ENCODE data around the gene SLC51B. TPM values are rescaled to one million over a fixed set of nuclear protein-coding genes. Genes with fewer than 3 reads are reported as not detected.
"Not testable (repeated sequence)": the region's sequence is repeated elsewhere in the genome, so short reads cannot be mapped to it uniquely, and the experiment has no call there.

The SLC51B gene
- total and polyA plus RNA-seq, 11 donors = 0.08 TPM; not detected in 10

GRCh38 chr15:65072617-65073016 is 27.4 kb downstream of the SLC51B start:
- intact Hi-C loops (cut with DNase I) = no loop called here
- no peak for TF ChIP-seq POLR2A (IDR thresholded peaks at IDR 0.05)
- TF ChIP-seq CTCF (IDR thresholded peaks at IDR 0.05) = no peak
- no peak overlapping the region for H3K4me3 ChIP-seq
- no peaks in the 10 kb centered on the region for H3K36me3 ChIP-seq
- H3K4me1 ChIP-seq = peaks cover 18 to 82% (median 50%) of the 10 kb centered on the region in 12 donors
- peak in 1 of 5 donors; percentile 4 for DNase-seq
- no peak for ATAC-seq
- H3K27me3 ChIP-seq = peaks cover 0 to 16% (median 0%) of the 10 kb centered on the region in 9 donors
- WGBS, 4 donors = 92 to 97% (median 94%) methylated on average over 3 of the region's 3 CpGs
- H3K27ac ChIP-seq = peak overlapping the region in 10 of 12 donors; percentile 52 to 93 (median 76)
- H3K9me3 ChIP-seq = no peaks in the 10 kb centered on the region

GRCh38 chr15:65074946-65075345 is 29.8 kb downstream of the SLC51B start:
- Histone ChIP-seq H3K4me1 (peaks cover 18 to 78% (median 38%) of the 10 kb centered on the region in 12 donors), H3K27me3 (peaks cover 0 to 20% (median 0%) of the 10 kb centered on the region in 9 donors), H3K27ac (peak overlapping the region in 1 of 12 donors; percentile 8)
- ATAC-seq; H3K4me3 ChIP-seq; H3K9me3 ChIP-seq; DNase-seq; H3K36me3 ChIP-seq; intact Hi-C loops (cut with DNase I): not testable (repeated sequence)
- 95 to 98% (median 97%) methylated on average over 9 to 19 of the region's 22 CpGs for WGBS, 4 donors

GRCh38 chr15:65075607-65076395 is 30.6 kb downstream of the SLC51B start:
- intact Hi-C loops (cut with DNase I) = loop anchor here in 1 of 10 donors (2.0 kb wide), 1 partner anchor 45 kb away; no protein-coding TSS in a partner anchor
- H3K36me3 ChIP-seq, ATAC-seq, DNase-seq, H3K9me3 ChIP-seq: not testable (repeated sequence)
- Histone ChIP-seq H3K4me3 (peak overlapping the region in 5 of 12 donors; percentile 1 to 37 (median 26)), H3K27ac (peak overlapping the region; percentile 15 to 89 (median 75)), H3K27me3 (peaks cover 0 to 20% (median 0%) of the 10 kb centered on the region in 9 donors), H3K4me1 (peaks cover 14 to 75% (median 32%) of the 10 kb centered on the region in 12 donors)
- WGBS, 4 donors = 41 to 58% (median 48%) methylated on average over 11 to 12 of the region's 12 CpGs

GRCh38 chr15:65076486-65077290 is 31.5 kb downstream of the SLC51B start, which contains the start of gene KBTBD13:
TSS of gene KBTBD13 (plus strand) at chr15:65076746. CDS start at chr15:65076816, 70 bp downstream.
- Histone ChIP-seq H3K4me1 (peaks cover 6 to 74% (median 29%) of the 10 kb centered on the region in 12 donors), H3K27me3 (peaks cover 0 to 20% (median 0%) of the 10 kb centered on the region in 9 donors), H3K36me3 (no peaks in the 10 kb centered on the region), H3K27ac (peak within 1 kb of the TSS; percentile 15 to 89 (median 75)), H3K4me3 (peak within 1 kb of the TSS in 10 of 12 donors; percentile 1 to 37 (median 18)), H3K9me3 (no peaks in the 10 kb centered on the region)
- no peak for TF ChIP-seq CTCF (IDR thresholded peaks at IDR 0.05)
- TF ChIP-seq POLR2A (IDR thresholded peaks at IDR 0.05) = no peak
- ATAC-seq (peak; percentile 75 to 85 (median 80)), DNase-seq (peak in 4 of 5 donors; percentile 42 to 71 (median 53))
- intact Hi-C loops (cut with DNase I) = loop anchor here in 1 of 10 donors (2.0 kb wide), 1 partner anchor 46 kb away; no protein-coding TSS in a partner anchor
- WGBS, 4 donors = 61 to 71% (median 64%) methylated on average over 34 to 73 of the region's 73 CpGs
